ENCODE results near the gene MBNL3.
"Not testable (repeated sequence)": the region's sequence is repeated elsewhere in the genome, so short reads cannot be mapped to it uniquely, and the experiment has no call there.

MBNL3 gene

GRCh38 chrX:132367984-132368383 is 120.9 kb downstream of the MBNL3 start:
- no peak for DNase-seq

GRCh38 chrX:132367314-132367713 is 121.5 kb downstream of the MBNL3 start:
- no peak for DNase-seq

GRCh38 chrX:132365490-132365889 is 123.3 kb downstream of the MBNL3 start:
- DNase-seq: no peak

- DNase-seq: no peak
These were observed 124.5 kb downstream of the MBNL3 start for GRCh38 chrX:132364313-132364712.

- no peak for DNase-seq
These were observed 135.4 kb downstream of the MBNL3 start for GRCh38 chrX:132353430-132353829.

- no peak for DNase-seq
These were observed 152.7 kb downstream of the MBNL3 start for GRCh38 chrX:132336172-132336571.

GRCh38 chrX:132333351-132333750 is 155.5 kb downstream of the MBNL3 start:
- no peak for DNase-seq

GRCh38 chrX:132331532-132331931 is 157.3 kb downstream of the MBNL3 start:
- no peak for DNase-seq

- no peak for DNase-seq
These were observed 157.8 kb downstream of the MBNL3 start for GRCh38 chrX:132331000-132331399.

- no peak for DNase-seq
These were observed 158.6 kb downstream of the MBNL3 start for GRCh38 chrX:132330156-132330729.

GRCh38 chrX:132326960-132327359 is 161.9 kb downstream of the MBNL3 start:
- DNase-seq: not testable (repeated sequence)
